Suprapubic skin (tissue), 4 donors: ENCODE results near the gene ZNF165.
"Not testable (repeated sequence)": the region's sequence is repeated elsewhere in the genome, so short reads cannot be mapped to it uniquely, and the experiment has no call there.

Experiments
- EP300 ChIP-seq: sonication (generic); formaldehyde crosslinking; IDR thresholded peaks from one replicate; pipeline ENCODE4 v1.6.1; 2017; ENCODE audit warnings: antibody characterized with exemption
- POLR2A ChIP-seq, 2 donors: fragments of 450-650 bp; IDR thresholded peaks; one replicate each; pipeline ENCODE4 v1.6.1; 2017; ENCODE audit warnings: antibody characterized with exemption in 2 of 2, mild to moderate bottlenecking in 2 of 2, moderate library complexity in 2 of 2
- POLR2AphosphoS5 ChIP-seq, 3 donors: sonication (generic); formaldehyde crosslinking; IDR thresholded peaks; one replicate each; pipeline ENCODE4 v1.6.1; 2017; ENCODE audit warnings: antibody characterized with exemption in 3 of 3
- TF ChIP-seq, protein P1 (sequence below), 2 donors: fragments of 200-600 bp in 1 of 2; fragments of 450-650 bp in 1 of 2; sonication (generic) in 1 of 2; IDR thresholded peaks; one replicate each; pipeline ENCODE4 v1.5.1; 2016 to 2019; ENCODE audit warnings: antibody characterized with exemption in 2 of 2, mild to moderate bottlenecking in 1 of 2, moderate library complexity in 1 of 2

GRCh38 chr6:28122283-28122682 is 41.9 kb downstream of the ZNF165 start:
- TF ChIP-seq, protein P1, sequence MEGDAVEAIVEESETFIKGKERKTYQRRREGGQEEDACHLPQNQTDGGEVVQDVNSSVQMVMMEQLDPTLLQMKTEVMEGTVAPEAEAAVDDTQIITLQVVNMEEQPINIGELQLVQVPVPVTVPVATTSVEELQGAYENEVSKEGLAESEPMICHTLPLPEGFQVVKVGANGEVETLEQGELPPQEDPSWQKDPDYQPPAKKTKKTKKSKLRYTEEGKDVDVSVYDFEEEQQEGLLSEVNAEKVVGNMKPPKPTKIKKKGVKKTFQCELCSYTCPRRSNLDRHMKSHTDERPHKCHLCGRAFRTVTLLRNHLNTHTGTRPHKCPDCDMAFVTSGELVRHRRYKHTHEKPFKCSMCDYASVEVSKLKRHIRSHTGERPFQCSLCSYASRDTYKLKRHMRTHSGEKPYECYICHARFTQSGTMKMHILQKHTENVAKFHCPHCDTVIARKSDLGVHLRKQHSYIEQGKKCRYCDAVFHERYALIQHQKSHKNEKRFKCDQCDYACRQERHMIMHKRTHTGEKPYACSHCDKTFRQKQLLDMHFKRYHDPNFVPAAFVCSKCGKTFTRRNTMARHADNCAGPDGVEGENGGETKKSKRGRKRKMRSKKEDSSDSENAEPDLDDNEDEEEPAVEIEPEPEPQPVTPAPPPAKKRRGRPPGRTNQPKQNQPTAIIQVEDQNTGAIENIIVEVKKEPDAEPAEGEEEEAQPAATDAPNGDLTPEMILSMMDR (IDR thresholded peaks at IDR 0.05): not testable (repeated sequence)
- not testable (repeated sequence) for TF ChIP-seq EP300; POLR2A (IDR thresholded peaks at IDR 0.05); POLR2AphosphoS5 (IDR thresholded peaks at IDR 0.05)
